Endodermal cell (in vitro differentiated cells): ENCODE data around the gene CXXC5. TPM values are rescaled to one million over a fixed set of nuclear protein-coding genes. Genes with fewer than 3 reads are reported as not detected.

Source experiments
- DNase-seq: peaks from one replicate; pipeline ENCODE4 v3.0.0-alpha.2; 2017
- H3K27ac ChIP-seq: 2 replicates; pipeline ENCODE4 v1.5.1; 2013; ENCODE audit warnings: mild to moderate bottlenecking, low read depth, low read length, moderate library complexity
- H3K27me3 ChIP-seq: 2 replicates; pipeline ENCODE4 v1.6.1; 2013; ENCODE audit warnings: mild to moderate bottlenecking, low read length, moderate library complexity; ENCODE audit not compliant: insufficient read depth, control insufficient read depth, poor library complexity, severe bottlenecking
- H3K36me3 ChIP-seq: 2 replicates; pipeline ENCODE4 v1.7.0; 2013; ENCODE audit warnings: mild to moderate bottlenecking, low read length, moderate library complexity; ENCODE audit not compliant: control insufficient read depth, insufficient read depth
- H3K4me1 ChIP-seq: one replicate; pipeline ENCODE4 v1.7.0; 2013; ENCODE audit warnings: low read length; ENCODE audit not compliant: control insufficient read depth, insufficient read depth
- H3K4me3 ChIP-seq: 2 replicates; pipeline ENCODE4 v1.5.1; 2013; ENCODE audit warnings: mild to moderate bottlenecking, low read length, moderate library complexity
- H3K9ac ChIP-seq: 2 replicates; pipeline ENCODE4 v1.6.1; 2013; ENCODE audit warnings: mild to moderate bottlenecking, low read length, moderate library complexity; ENCODE audit not compliant: poor library complexity, severe bottlenecking; ENCODE audit errors: extremely low read depth
- H3K9me3 ChIP-seq: 2 replicates; pipeline ENCODE4 v1.6.1; 2013; ENCODE audit warnings: mild to moderate bottlenecking, low read length, moderate library complexity; ENCODE audit not compliant: control insufficient read depth
- H3K27ac Mint-ChIP-seq: 2 replicates; pipeline ENCODE4 v1.8.0; 2020; ENCODE audit warnings: mixed read lengths
- H3K27me3 Mint-ChIP-seq: 2 replicates; pipeline ENCODE4 v1.8.0; 2021; ENCODE audit warnings: mild to moderate bottlenecking, mixed read lengths; ENCODE audit not compliant: insufficient read depth
- H3K36me3 Mint-ChIP-seq: 2 replicates; pipeline ENCODE4 v1.8.0; 2020; ENCODE audit warnings: low read depth, mixed read lengths
- H3K4me1 Mint-ChIP-seq: 2 replicates; pipeline ENCODE4 v1.8.0; 2020; ENCODE audit warnings: mixed read lengths
- H3K4me3 Mint-ChIP-seq: 2 replicates; pipeline ENCODE4 v1.8.0; 2020; ENCODE audit warnings: mild to moderate bottlenecking, moderate library complexity, mixed read lengths
- H3K9me3 Mint-ChIP-seq: 2 replicates; pipeline ENCODE4 v1.8.0; 2020; ENCODE audit warnings: mild to moderate bottlenecking, mixed read lengths
- WGBS, 2 experiments: methylation state at CpG; one replicate each; pipeline versions ENCODE4 v1.1.5 to v1.1.7; 2013; ENCODE audit warnings: missing lambda C conversion rate in 2 of 2, mixed read lengths in 1 of 2; ENCODE audit not compliant: insufficient coverage in 1 of 2, insufficient read length in 1 of 2; 5-methylcytosine and 5-hydroxymethylcytosine counted together
- total RNA-seq, 2 donors: library from RNA; stranded (reverse); fragmentation: NEBNext Ultra II Directional in 1 of 2; extraction: Animal tissue kit (Norgen Biotek cat#: 25700) in 1 of 2; gene quantifications; 2 replicates in 1 of 2; 3 replicates in 1 of 2; pipeline ENCODE4 v1.2.1, GENCODE V29; 2021
- TF ChIP-seq, protein P1 (sequence below): fragments of 200-600 bp; sonication (generic); conservative IDR thresholded peaks from 2 replicates; pipeline ENCODE4 v1.5.0; 2021; ENCODE audit warnings: antibody characterized with exemption, mild to moderate bottlenecking

CXXC5 gene
- total RNA-seq, 2 donors from 2014 or later = 50.5 to 67.9 TPM

GRCh38 chr5:139634028-139634325 is 14.2 kb upstream of the CXXC5 start:
- Mint-ChIP-seq H3K27me3 (no peaks in the 10 kb centered on the region), H3K9me3 (no peaks in the 10 kb centered on the region), H3K4me3 (no peak overlapping the region), H3K4me1 (peaks cover 27% of the 10 kb centered on the region), H3K36me3 (peaks cover 14% of the 10 kb centered on the region), H3K27ac (no peak overlapping the region)
- Histone ChIP-seq H3K27ac (no peak overlapping the region), H3K36me3 (peaks cover 21% of the 10 kb centered on the region), H3K9ac (no peak overlapping the region), H3K9me3 (no peaks in the 10 kb centered on the region), H3K4me3 (no peak overlapping the region), H3K4me1 (peaks cover 16% of the 10 kb centered on the region), H3K27me3 (no peaks in the 10 kb centered on the region)
- 71 to 94% methylated on average over 1 to 2 of the region's 2 CpGs for WGBS, 2 experiments
- TF ChIP-seq, protein P1, sequence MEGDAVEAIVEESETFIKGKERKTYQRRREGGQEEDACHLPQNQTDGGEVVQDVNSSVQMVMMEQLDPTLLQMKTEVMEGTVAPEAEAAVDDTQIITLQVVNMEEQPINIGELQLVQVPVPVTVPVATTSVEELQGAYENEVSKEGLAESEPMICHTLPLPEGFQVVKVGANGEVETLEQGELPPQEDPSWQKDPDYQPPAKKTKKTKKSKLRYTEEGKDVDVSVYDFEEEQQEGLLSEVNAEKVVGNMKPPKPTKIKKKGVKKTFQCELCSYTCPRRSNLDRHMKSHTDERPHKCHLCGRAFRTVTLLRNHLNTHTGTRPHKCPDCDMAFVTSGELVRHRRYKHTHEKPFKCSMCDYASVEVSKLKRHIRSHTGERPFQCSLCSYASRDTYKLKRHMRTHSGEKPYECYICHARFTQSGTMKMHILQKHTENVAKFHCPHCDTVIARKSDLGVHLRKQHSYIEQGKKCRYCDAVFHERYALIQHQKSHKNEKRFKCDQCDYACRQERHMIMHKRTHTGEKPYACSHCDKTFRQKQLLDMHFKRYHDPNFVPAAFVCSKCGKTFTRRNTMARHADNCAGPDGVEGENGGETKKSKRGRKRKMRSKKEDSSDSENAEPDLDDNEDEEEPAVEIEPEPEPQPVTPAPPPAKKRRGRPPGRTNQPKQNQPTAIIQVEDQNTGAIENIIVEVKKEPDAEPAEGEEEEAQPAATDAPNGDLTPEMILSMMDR = no peak
- DNase-seq = no peak

DNA sequence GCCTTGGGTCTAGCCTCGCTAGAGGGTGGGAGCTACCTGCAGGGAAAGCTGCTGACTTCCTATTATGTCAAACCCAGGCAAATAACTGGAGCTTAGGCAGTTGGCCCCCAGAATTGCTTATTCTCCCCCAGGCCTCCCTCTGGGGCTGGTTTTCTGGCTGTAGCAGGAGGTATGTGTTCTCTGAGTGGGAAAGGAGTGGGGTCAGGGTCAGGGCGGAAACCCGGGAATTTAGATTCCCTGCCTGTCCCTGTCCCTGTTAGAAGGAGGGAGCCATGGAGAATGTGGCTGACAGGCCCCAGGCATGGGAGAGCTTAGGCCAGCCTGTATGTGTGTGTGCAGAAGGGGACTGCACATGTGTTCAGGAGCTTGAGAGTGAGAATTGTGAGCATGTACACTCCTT is 13.6 kb upstream of the CXXC5 start:
- no peak overlapping the region for H3K4me3 Mint-ChIP-seq
- H3K9me3 Mint-ChIP-seq = no peaks in the 10 kb centered on the region
- peaks cover 15% of the 10 kb centered on the region for H3K36me3 ChIP-seq
- peaks cover 30% of the 10 kb centered on the region for H3K4me1 Mint-ChIP-seq
- TF ChIP-seq, protein P1 = no peak
- H3K36me3 Mint-ChIP-seq = peaks cover 8% of the 10 kb centered on the region
- H3K4me3 ChIP-seq = no peak overlapping the region
- H3K27ac ChIP-seq = no peak overlapping the region
- 87 to 100% methylated on average over 1 to 3 of the region's 3 CpGs for WGBS, 2 experiments
- DNase-seq = no peak
- peaks cover 16% of the 10 kb centered on the region for H3K4me1 ChIP-seq
- H3K27ac Mint-ChIP-seq = peak overlapping the region; percentile 32
- H3K9ac ChIP-seq = no peak overlapping the region
- H3K9me3 ChIP-seq = no peaks in the 10 kb centered on the region
- H3K27me3 Mint-ChIP-seq = no peaks in the 10 kb centered on the region
- H3K27me3 ChIP-seq = no peaks in the 10 kb centered on the region

DNA sequence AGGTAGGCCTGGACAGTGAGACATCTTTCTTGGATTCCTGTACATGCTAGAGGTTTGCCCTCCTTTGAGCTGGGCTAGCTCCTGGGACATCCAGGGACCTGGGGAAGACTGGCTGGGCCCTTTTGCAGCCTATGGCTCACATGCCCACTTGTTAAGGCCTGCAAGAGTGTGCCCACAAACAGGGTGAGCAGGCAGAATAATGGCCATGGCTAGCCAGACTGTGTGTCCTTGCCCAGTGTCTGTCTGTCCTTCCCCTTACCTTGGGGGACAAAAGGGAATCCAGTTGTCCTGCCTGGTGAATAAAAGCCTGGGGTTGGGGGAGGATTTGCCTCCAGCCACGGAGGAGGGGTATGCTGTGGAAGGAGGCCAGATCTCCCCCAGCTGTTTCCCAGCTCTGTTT is 13.0 kb upstream of the CXXC5 start:
- Mint-ChIP-seq H3K4me3 (no peak overlapping the region), H3K4me1 (peaks cover 36% of the 10 kb centered on the region), H3K9me3 (no peaks in the 10 kb centered on the region), H3K27me3 (no peaks in the 10 kb centered on the region), H3K36me3 (peaks cover 4% of the 10 kb centered on the region), H3K27ac (no peak overlapping the region)
- WGBS, 2 experiments = 47% methylated on average over 1 of the region's 1 CpG; no CpG with 5 or more reads in 1 of the 2 experiments
- H3K4me3 ChIP-seq = no peak overlapping the region
- H3K9me3 ChIP-seq = no peaks in the 10 kb centered on the region
- H3K9ac ChIP-seq = no peak overlapping the region
- H3K27ac ChIP-seq = no peak overlapping the region
- peaks cover 21% of the 10 kb centered on the region for H3K4me1 ChIP-seq
- TF ChIP-seq, protein P1 = no peak
- no peaks in the 10 kb centered on the region for H3K27me3 ChIP-seq
- peaks cover 10% of the 10 kb centered on the region for H3K36me3 ChIP-seq
- DNase-seq = no peak
